Putamen (tissue), 1 donor: ENCODE data around the gene SLC30A10.
"Not testable (repeated sequence)": the region's sequence is repeated elsewhere in the genome, so short reads cannot be mapped to it uniquely, and the experiment has no call there.

ENCODE experiments used
- DNase-seq: peaks from one replicate; pipeline ENCODE4 v3.0.0-alpha.2; 2016; ENCODE audit warnings: low spot score

The SLC30A10 gene

GRCh38 chr1:219927956-219928790 lies at the start of gene SLC30A10:
Gene SLC30A10 (minus strand): TSS chr1:219928557. CDS start chr1:219928440, 117 bp downstream.
- peak; percentile 7 for DNase-seq

- no peak for DNase-seq
Observed at GRCh38 chr1:219973213-219973612, 44.9 kb upstream of the SLC30A10 start.

GRCh38 chr1:219967361-219967760 lies 39.0 kb upstream of the SLC30A10 start:
- no peak for DNase-seq

- DNase-seq = no peak
Observed at GRCh38 chr1:219966071-219966349, 37.7 kb upstream of the SLC30A10 start.

- no peak for DNase-seq
Observed at GRCh38 chr1:219965285-219966070, 37.1 kb upstream of the SLC30A10 start.

- no peak for DNase-seq
Observed at GRCh38 chr1:219963432-219963831, 35.1 kb upstream of the SLC30A10 start.

GRCh38 chr1:219961684-219962083 lies 33.3 kb upstream of the SLC30A10 start:
- no peak for DNase-seq

GRCh38 chr1:219959540-219960203 lies 31.3 kb upstream of the SLC30A10 start:
- no peak for DNase-seq

GRCh38 chr1:219958875-219959417 lies 30.6 kb upstream of the SLC30A10 start:
- DNase-seq = no peak

GRCh38 chr1:219954736-219955421 lies 26.5 kb upstream of the SLC30A10 start:
- DNase-seq = no peak

GRCh38 chr1:219954052-219954451 lies 25.7 kb upstream of the SLC30A10 start:
- no peak for DNase-seq

GRCh38 chr1:219952361-219952760 lies 24.0 kb upstream of the SLC30A10 start:
- no peak for DNase-seq

GRCh38 chr1:219949227-219949626 lies 20.9 kb upstream of the SLC30A10 start:
- DNase-seq = not testable (repeated sequence)

- DNase-seq = not testable (repeated sequence)
Observed at GRCh38 chr1:219948766-219949165, 20.4 kb upstream of the SLC30A10 start.

GRCh38 chr1:219945795-219946194 lies 17.4 kb upstream of the SLC30A10 start:
- DNase-seq = no peak

- no peak for DNase-seq
Observed at GRCh38 chr1:219941179-219942118, 13.1 kb upstream of the SLC30A10 start.

- no peak for DNase-seq
Observed at GRCh38 chr1:219940707-219941106, 12.3 kb upstream of the SLC30A10 start.

- no peak for DNase-seq
Observed at GRCh38 chr1:219938706-219939105, 10.3 kb upstream of the SLC30A10 start.

GRCh38 chr1:219933763-219934162 lies 5.4 kb upstream of the SLC30A10 start:
- DNase-seq = not testable (repeated sequence)

- DNase-seq = no peak
Observed at GRCh38 chr1:219931033-219931432, 2.7 kb upstream of the SLC30A10 start.

GRCh38 chr1:219928791-219929118 lies 398 bp upstream of the SLC30A10 start:
- no peak for DNase-seq
